Gastroesophageal sphincter (tissue), 4 donors: ENCODE measurements around the gene SNX14. TPM values are rescaled to one million over a fixed set of nuclear protein-coding genes. Genes with fewer than 3 reads are reported as not detected.
"Not testable (repeated sequence)": the region's sequence is repeated elsewhere in the genome, so short reads cannot be mapped to it uniquely, and the experiment has no call there.

Experiments
- ATAC-seq: fragments of 150-250 bp; one replicate; pipeline ENCODE4 v1.9.1; 2016; ENCODE audit warnings: mild to moderate bottlenecking, moderate library complexity
- H3K27ac ChIP-seq, 4 donors: fragments of 200-600 bp; sonication (generic) in 3 of 4; 1 replicate in 3 of 4; 2 replicates in 1 of 4; pipeline ENCODE4 v1.5.1; 2016 to 2019
- H3K27me3 ChIP-seq: fragments of 200-600 bp; sonication (generic); one replicate; pipeline ENCODE4 v1.5.1; 2019
- H3K36me3 ChIP-seq, 2 donors: fragments of 200-600 bp; sonication (generic); one replicate each; pipeline ENCODE4 v1.5.1; 2019; ENCODE audit warnings: control low read depth in 1 of 2
- H3K4me1 ChIP-seq, 3 donors: fragments of 200-600 bp; sonication (generic); 1 replicate in 2 of 3; 2 replicates in 1 of 3; pipeline ENCODE4 v1.5.1; 2016 to 2019; ENCODE audit warnings: control low read depth in 2 of 3
- H3K4me3 ChIP-seq, 2 donors: fragments of 200-600 bp; sonication (generic); one replicate each; pipeline ENCODE4 v1.5.1; 2019; ENCODE audit warnings: mild to moderate bottlenecking in 1 of 2, moderate library complexity in 1 of 2
- H3K9me3 ChIP-seq, 3 donors: fragments of 200-600 bp; sonication (generic); one replicate each; pipeline ENCODE4 v1.5.1; 2017 to 2019; ENCODE audit warnings: control low read depth in 2 of 3
- EP300 ChIP-seq: sonication (generic); formaldehyde crosslinking; IDR thresholded peaks from one replicate; pipeline ENCODE4 v1.6.1; 2017; ENCODE audit warnings: antibody characterized with exemption, mild to moderate bottlenecking
- POLR2A ChIP-seq, 2 donors: fragments of 450-650 bp; IDR thresholded peaks; one replicate each; pipeline ENCODE4 v1.6.1; 2017; ENCODE audit warnings: antibody characterized with exemption in 2 of 2, mild to moderate bottlenecking in 2 of 2, moderate library complexity in 1 of 2
- POLR2AphosphoS5 ChIP-seq: sonication (generic); formaldehyde crosslinking; IDR thresholded peaks from one replicate; pipeline ENCODE4 v1.6.1; 2017; ENCODE audit warnings: antibody characterized with exemption
- WGBS, 2 donors: methylation state at CpG; one replicate each; pipeline ENCODE4 v1.1.5; 2018; ENCODE audit warnings: low coverage in 1 of 2; 5-methylcytosine and 5-hydroxymethylcytosine counted together
- total RNA-seq, 4 donors: library from RNA; depleted of rRNA; stranded (reverse); fragments of >200 nt; gene quantifications; one replicate each; pipeline ENCODE4 v1.1.0, GENCODE V29; 2016
- TF ChIP-seq, protein P1 (sequence below), 4 experiments: fragments of 200-600 bp in 2 of 4; fragments of 450-650 bp in 2 of 4; sonication (generic) in 1 of 4; IDR thresholded peaks; one replicate each; pipeline ENCODE4 v1.5.1; 2017 to 2019; ENCODE audit warnings: antibody characterized with exemption in 4 of 4, mild to moderate bottlenecking in 2 of 4, moderate library complexity in 2 of 4

SNX14 gene
- total RNA-seq, 4 donors from 2014 or later, result 28.7 to 105 (median 48.8) TPM

DNA sequence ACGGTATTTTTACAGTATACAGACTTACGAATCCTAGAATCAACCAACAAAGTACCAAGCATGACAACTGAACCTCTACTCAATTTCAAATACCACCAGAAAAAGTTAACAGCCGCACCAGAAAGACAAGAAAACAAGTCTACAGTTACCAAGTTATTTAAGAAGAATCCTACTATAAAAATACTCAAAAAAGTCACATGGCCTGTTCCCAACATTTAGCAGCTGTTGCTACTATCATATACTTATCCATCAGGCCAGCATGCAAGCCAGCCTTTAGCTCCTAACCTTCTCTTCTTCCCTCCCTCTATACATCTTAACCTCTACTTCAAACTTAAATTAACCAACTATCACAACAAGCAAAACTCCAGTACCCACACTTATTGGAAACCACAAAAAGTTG is 47.2 kb upstream of the SNX14 start:
- Histone ChIP-seq H3K4me1 (peaks cover 0 to 71% (median 18%) of the 10 kb centered on the region in 3 donors), H3K36me3 (peaks cover 0 to 48% of the 10 kb centered on the region in 2 donors), H3K27ac (no peak overlapping the region), H3K4me3 (peak overlapping the region; percentile 91 to 97), H3K27me3 (no peaks in the 10 kb centered on the region), H3K9me3 (no peaks in the 10 kb centered on the region)
- ATAC-seq, result no peak
- TF ChIP-seq EP300, result no peak
- TF ChIP-seq POLR2AphosphoS5, result no peak
- WGBS, 2 donors, result 25 to 26% methylated on average over 3 of the region's 3 CpGs

DNA sequence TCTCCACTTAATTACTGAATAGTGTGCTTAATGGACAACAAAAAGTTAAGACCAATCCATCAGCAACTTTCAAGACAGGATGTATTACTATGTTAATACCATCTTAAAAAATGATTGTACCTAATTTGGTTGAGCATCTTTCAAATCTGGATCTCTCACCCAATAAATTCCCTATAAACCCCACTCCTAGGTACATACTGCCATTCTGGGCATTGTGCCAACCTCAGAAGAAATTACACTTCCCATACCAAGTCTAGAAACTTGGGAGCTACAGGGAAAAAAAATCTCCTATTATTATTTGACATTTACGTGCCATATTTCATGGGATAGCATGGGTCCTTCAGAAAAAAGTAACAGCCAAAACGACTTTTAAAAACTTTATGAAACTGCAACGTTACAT is 43.9 kb upstream of the SNX14 start:
- Histone ChIP-seq H3K27me3 (no peaks in the 10 kb centered on the region), H3K4me1 (peaks cover 0 to 73% (median 18%) of the 10 kb centered on the region in 3 donors), H3K27ac (no peak overlapping the region), H3K36me3 (peaks cover 3 to 80% of the 10 kb centered on the region in 2 donors), H3K4me3 (no peak overlapping the region), H3K9me3 (no peaks in the 10 kb centered on the region)
- TF ChIP-seq POLR2A (IDR thresholded peaks at IDR 0.05) (no peak), POLR2AphosphoS5 (no peak), EP300 (no peak)
- TF ChIP-seq, protein P1, sequence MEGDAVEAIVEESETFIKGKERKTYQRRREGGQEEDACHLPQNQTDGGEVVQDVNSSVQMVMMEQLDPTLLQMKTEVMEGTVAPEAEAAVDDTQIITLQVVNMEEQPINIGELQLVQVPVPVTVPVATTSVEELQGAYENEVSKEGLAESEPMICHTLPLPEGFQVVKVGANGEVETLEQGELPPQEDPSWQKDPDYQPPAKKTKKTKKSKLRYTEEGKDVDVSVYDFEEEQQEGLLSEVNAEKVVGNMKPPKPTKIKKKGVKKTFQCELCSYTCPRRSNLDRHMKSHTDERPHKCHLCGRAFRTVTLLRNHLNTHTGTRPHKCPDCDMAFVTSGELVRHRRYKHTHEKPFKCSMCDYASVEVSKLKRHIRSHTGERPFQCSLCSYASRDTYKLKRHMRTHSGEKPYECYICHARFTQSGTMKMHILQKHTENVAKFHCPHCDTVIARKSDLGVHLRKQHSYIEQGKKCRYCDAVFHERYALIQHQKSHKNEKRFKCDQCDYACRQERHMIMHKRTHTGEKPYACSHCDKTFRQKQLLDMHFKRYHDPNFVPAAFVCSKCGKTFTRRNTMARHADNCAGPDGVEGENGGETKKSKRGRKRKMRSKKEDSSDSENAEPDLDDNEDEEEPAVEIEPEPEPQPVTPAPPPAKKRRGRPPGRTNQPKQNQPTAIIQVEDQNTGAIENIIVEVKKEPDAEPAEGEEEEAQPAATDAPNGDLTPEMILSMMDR (IDR thresholded peaks at IDR 0.05), result no peak
- ATAC-seq, result no peak
- 39 to 47% methylated on average over 3 of the region's 3 CpGs for WGBS, 2 donors

GRCh38 chr6:85632164-85632942 is 38.7 kb upstream of the SNX14 start:
- Histone ChIP-seq H3K4me1 (peaks cover 0 to 75% (median 0%) of the 10 kb centered on the region in 3 donors), H3K9me3 (no peaks in the 10 kb centered on the region), H3K4me3 (no peak overlapping the region), H3K27me3 (no peaks in the 10 kb centered on the region), H3K27ac (no peak overlapping the region), H3K36me3 (peaks cover 3 to 95% of the 10 kb centered on the region in 2 donors)
- ATAC-seq, result no peak
- TF ChIP-seq POLR2AphosphoS5 (no peak), POLR2A (IDR thresholded peaks at IDR 0.05) (no peak), EP300 (no peak)
- TF ChIP-seq, protein P1 (IDR thresholded peaks at IDR 0.05), result no peak
- 82 to 95% methylated on average over 2 to 6 of the region's 6 CpGs for WGBS, 2 donors

GRCh38 chr6:85631117-85631516 is 37.5 kb upstream of the SNX14 start:
- not testable (repeated sequence) for H3K4me3 ChIP-seq, ATAC-seq, H3K27ac ChIP-seq, H3K9me3 ChIP-seq, H3K27me3 ChIP-seq
- Histone ChIP-seq H3K4me1 (peaks cover 0 to 64% (median 0%) of the 10 kb centered on the region in 3 donors), H3K36me3 (peaks cover 3 to 95% of the 10 kb centered on the region in 2 donors)
- WGBS, 2 donors, result 88 to 90% methylated on average over 3 to 5 of the region's 5 CpGs
- peak; percentile 29 for TF ChIP-seq POLR2AphosphoS5

DNA sequence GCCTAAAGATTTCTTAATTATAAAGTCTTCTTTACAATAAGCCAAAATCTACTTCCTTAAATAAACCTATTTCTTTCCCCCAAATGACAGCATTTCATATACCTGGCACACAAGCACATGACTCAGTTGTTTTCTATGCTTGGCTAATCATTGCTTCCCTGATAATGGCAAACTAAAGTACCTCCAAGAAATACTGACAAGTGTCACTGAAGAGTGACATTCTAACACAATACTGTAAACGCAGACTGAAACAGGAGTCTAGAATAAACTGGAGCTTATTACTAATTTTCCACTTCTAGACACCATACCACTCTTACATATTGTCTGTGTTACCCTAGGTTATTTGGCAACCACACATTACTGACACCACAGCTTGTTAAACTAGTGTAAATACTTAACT is 34.7 kb upstream of the SNX14 start:
- Histone ChIP-seq H3K27me3 (no peaks in the 10 kb centered on the region), H3K9me3 (no peaks in the 10 kb centered on the region), H3K4me3 (no peak overlapping the region), H3K27ac (no peak overlapping the region), H3K4me1 (peaks cover 0 to 73% (median 0%) of the 10 kb centered on the region in 3 donors), H3K36me3 (peaks cover 2 to 90% of the 10 kb centered on the region in 2 donors)
- WGBS, 2 donors, result 75 to 100% methylated on average over 1 of the region's 1 CpG
- no peak for ATAC-seq
- TF ChIP-seq POLR2AphosphoS5, result no peak
- TF ChIP-seq EP300, result no peak
- no peak for TF ChIP-seq POLR2A (IDR thresholded peaks at IDR 0.05)
- TF ChIP-seq, protein P1 (IDR thresholded peaks at IDR 0.05), result no peak

DNA sequence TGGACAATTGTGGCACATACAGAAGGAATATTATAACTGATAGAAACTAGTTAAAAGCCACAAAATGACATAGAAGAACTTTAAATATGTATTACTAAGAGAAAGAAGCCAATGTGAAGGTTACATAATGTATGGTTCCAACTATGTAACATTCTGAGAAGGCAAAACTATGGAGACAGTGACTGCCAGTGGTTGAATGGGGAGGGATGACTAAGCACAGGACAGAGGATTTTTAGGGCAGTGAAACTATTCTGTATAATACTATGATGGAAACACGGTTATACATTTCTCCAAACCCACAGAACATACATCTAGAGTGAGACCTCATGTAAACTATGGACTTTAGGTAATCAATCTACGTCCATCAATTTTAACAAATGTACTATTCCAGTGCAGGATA is 26.6 kb upstream of the SNX14 start:
- Histone ChIP-seq H3K4me1 (peaks cover 0 to 16% (median 0%) of the 10 kb centered on the region in 3 donors), H3K9me3 (no peaks in the 10 kb centered on the region), H3K36me3 (peaks cover 5 to 95% of the 10 kb centered on the region in 2 donors), H3K27me3 (no peaks in the 10 kb centered on the region), H3K4me3 (no peak overlapping the region), H3K27ac (no peak overlapping the region)
- WGBS, 2 donors, result 84 to 90% methylated on average over 2 of the region's 2 CpGs
- TF ChIP-seq POLR2AphosphoS5 (no peak), POLR2A (IDR thresholded peaks at IDR 0.05) (no peak)
- ATAC-seq, result no peak
